Ovary (tissue), 3 donors: Measurements from ENCODE around the gene IL6.

Experiments
- CTCF ChIP-seq, 3 donors: fragments of 450-650 bp in 2 of 3; fragments of 200-600 bp in 1 of 3; IDR thresholded peaks; one replicate each; pipeline versions ENCODE4 v1.5.1 to v1.8.0; 2016 to 2022; ENCODE audit warnings: antibody characterized with exemption in 3 of 3, mild to moderate bottlenecking in 1 of 3
- EP300 ChIP-seq: sonication (generic); formaldehyde crosslinking; IDR thresholded peaks from one replicate; pipeline ENCODE4 v1.6.1; 2017; ENCODE audit warnings: antibody characterized with exemption
- POLR2A ChIP-seq: fragments of 450-650 bp; IDR thresholded peaks from one replicate; pipeline ENCODE4 v1.6.1; 2017; ENCODE audit warnings: antibody characterized with exemption, mild to moderate bottlenecking, moderate library complexity
- donor health status: DM: no; HTN: no; CAD: no.

- no peak for TF ChIP-seq EP300
- no peak for TF ChIP-seq POLR2A
- TF ChIP-seq CTCF (IDR thresholded peaks at IDR 0.05): no peak
Measured at GRCh38 chr7:22712999-22713398, 14.0 kb upstream of the IL6 start.
